ENCODE measurements around the gene LRG1. TPM values are rescaled to one million over a fixed set of nuclear protein-coding genes. Genes with fewer than 3 reads are reported as not detected.

Gene LRG1
- total RNA-seq, 1 experiment from 2014 or later, result 0.81 TPM

GRCh38 chr19:4575267-4576015 is 35.6 kb upstream of the LRG1 start (continued):
- 0 out of 2 replicates have a peak, but pooled peaks have one; percentile 37 for TF ChIP-seq ZNF281 (CRISPR knock-in tag; IDR thresholded peaks at IDR 0.05)
- no peak for TF ChIP-seq ZNF396 (CRISPR knock-in tag; IDR thresholded peaks at IDR 0.05; ENCODE audit: borderline replicate concordance)
- no peak for TF ChIP-seq ETV6 (CRISPR knock-in tag; IDR thresholded peaks at IDR 0.05)
- TF ChIP-seq ATF3 (CRISPR knock-in tag; conservative IDR thresholded peaks at IDR 0.05), result peak; percentile 79; the same call in 1 of the 2 replicates
- no peak for TF ChIP-seq ATF6 (CRISPR knock-in tag; IDR thresholded peaks at IDR 0.05)
- no peak for TF ChIP-seq ZNF263 (CRISPR knock-in tag; IDR thresholded peaks at IDR 0.05; ENCODE audit: low read depth)
- TF ChIP-seq RORB (CRISPR knock-in tag; IDR thresholded peaks at IDR 0.05), result no peak
- TF ChIP-seq, protein P1, sequence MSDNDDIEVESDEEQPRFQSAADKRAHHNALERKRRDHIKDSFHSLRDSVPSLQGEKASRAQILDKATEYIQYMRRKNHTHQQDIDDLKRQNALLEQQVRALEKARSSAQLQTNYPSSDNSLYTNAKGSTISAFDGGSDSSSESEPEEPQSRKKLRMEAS (CRISPR knock-in tag; IDR thresholded peaks at IDR 0.05), result 0 out of 2 replicates have a peak, but pooled peaks have one; percentile 19
- TF ChIP-seq ZNF425 (CRISPR knock-in tag; conservative IDR thresholded peaks at IDR 0.05), result no peak
- TF ChIP-seq GRHL2 (CRISPR knock-in tag; IDR thresholded peaks at IDR 0.05; ENCODE audit: insufficient replicate concordance, severe bottlenecking), result no peak
- peak; percentile 88 for TF ChIP-seq ZNF423 (CRISPR knock-in tag; IDR thresholded peaks at IDR 0.05)
- no peak for TF ChIP-seq ELF4 (CRISPR knock-in tag; IDR thresholded peaks at IDR 0.05; ENCODE audit: low read depth)
- no peak for TF ChIP-seq SP1 (CRISPR knock-in tag; conservative IDR thresholded peaks at IDR 0.05)
- TF ChIP-seq TEAD1 (CRISPR knock-in tag; IDR thresholded peaks at IDR 0.05), result no peak
- no peak for TF ChIP-seq KAT7 (CRISPR knock-in tag; IDR thresholded peaks at IDR 0.05; ENCODE audit: borderline replicate concordance)
- no peak for TF ChIP-seq MYBL2 (CRISPR knock-in tag; IDR thresholded peaks at IDR 0.05)
- no peak for TF ChIP-seq NFE2L1 (CRISPR knock-in tag; IDR thresholded peaks at IDR 0.05)
- no peak for TF ChIP-seq FOXJ3 (CRISPR knock-in tag; IDR thresholded peaks at IDR 0.05; ENCODE audit: borderline replicate concordance)
- no peak for TF ChIP-seq ZBTB43 (CRISPR knock-in tag; IDR thresholded peaks at IDR 0.05)
- no peak for TF ChIP-seq RELA (CRISPR knock-in tag; IDR thresholded peaks at IDR 0.05; ENCODE audit: borderline replicate concordance)
- TF ChIP-seq, protein P2, sequence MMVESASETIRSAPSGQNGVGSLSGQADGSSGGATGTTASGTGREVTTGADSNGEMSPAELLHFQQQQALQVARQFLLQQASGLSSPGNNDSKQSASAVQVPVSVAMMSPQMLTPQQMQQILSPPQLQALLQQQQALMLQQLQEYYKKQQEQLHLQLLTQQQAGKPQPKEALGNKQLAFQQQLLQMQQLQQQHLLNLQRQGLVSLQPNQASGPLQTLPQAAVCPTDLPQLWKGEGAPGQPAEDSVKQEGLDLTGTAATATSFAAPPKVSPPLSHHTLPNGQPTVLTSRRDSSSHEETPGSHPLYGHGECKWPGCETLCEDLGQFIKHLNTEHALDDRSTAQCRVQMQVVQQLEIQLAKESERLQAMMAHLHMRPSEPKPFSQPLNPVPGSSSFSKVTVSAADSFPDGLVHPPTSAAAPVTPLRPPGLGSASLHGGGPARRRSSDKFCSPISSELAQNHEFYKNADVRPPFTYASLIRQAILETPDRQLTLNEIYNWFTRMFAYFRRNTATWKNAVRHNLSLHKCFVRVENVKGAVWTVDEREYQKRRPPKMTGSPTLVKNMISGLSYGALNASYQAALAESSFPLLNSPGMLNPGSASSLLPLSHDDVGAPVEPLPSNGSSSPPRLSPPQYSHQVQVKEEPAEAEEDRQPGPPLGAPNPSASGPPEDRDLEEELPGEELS (CRISPR knock-in tag; IDR thresholded peaks at IDR 0.05), result no peak
- TF ChIP-seq AFF4 (CRISPR knock-in tag; IDR thresholded peaks at IDR 0.05; ENCODE audit: borderline replicate concordance), result no peak
- TF ChIP-seq CREM (CRISPR knock-in tag; IDR thresholded peaks at IDR 0.05), result no peak
- TF ChIP-seq CREB1 (CRISPR knock-in tag; IDR thresholded peaks at IDR 0.05), result no peak

Data from WTC11 (cell line).